ENCODE results near the gene CMTM5. TPM values are rescaled to one million over a fixed set of nuclear protein-coding genes. Genes with fewer than 3 reads are reported as not detected.
"Not testable (repeated sequence)": the region's sequence is repeated elsewhere in the genome, so short reads cannot be mapped to it uniquely, and the experiment has no call there.

The CMTM5 gene
- polyA plus RNA-seq, 1 of the 3 experiments (the other 2 are of a cell fraction) = 0.13 TPM

DNA sequence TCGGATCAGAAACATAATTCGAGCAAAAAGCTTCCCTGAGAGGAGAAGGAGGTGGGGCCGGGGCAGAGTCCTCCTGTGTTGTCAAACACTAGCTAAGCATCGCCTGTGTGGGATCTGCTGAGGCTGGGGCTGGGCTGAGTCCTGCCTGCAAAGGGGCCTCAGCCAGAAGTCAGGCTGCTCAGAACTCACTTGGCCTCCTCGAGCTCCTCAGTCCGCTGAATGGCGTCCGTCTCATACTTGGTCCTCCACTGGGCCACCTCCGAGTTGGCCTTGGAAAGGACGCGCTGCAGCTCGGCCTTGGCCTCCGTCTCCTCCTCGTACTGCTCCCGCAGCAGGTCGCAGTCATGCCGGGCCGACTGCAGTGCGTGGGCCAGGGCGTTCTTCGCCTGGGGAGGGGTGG, 41.2 kb downstream of the CMTM5 start:
- Histone ChIP-seq H3K27me3 (ENCODE audit: insufficient read depth) (peaks cover 10% of the 10 kb centered on the region), H3K9ac (no peak overlapping the region), H3K4me1 (ENCODE audit: control insufficient read depth in 1 of 2, insufficient read depth in 2 of 2, low read depth in 1 of 2, low read length in 1 of 2) (no peaks in the 10 kb centered on the region), H2AFZ (ENCODE audit: low read depth) (no peak overlapping the region), H3K4me2 (no peak overlapping the region), H3K79me2 (ENCODE audit: insufficient read depth) (no peaks in the 10 kb centered on the region), H3K36me3 (replicated peaks in 1 of 2; ENCODE audit: control insufficient read depth in 1 of 2, insufficient read depth in 2 of 2, low read length in 1 of 2) (no peaks in the 10 kb centered on the region), H4K20me1 (ENCODE audit: insufficient read depth) (no peaks in the 10 kb centered on the region), H3F3A (replicated peaks; ENCODE audit: insufficient read depth) (no peaks in the 10 kb centered on the region), H3K27ac (ENCODE audit: low read depth in 2 of 2, low read length in 1 of 2) (no peak overlapping the region), H3K9me2 (no peaks in the 10 kb centered on the region), H3K4me3 (ENCODE audit: low read depth in 2 of 2, low read length in 1 of 2) (no peak overlapping the region), H3K9me3 (no peaks in the 10 kb centered on the region)
- DNase-seq = no peak
- ChIA-PET CTCF (interaction anchor here (1.0 kb wide), 1 partner anchor 39 kb away, joined by 3 read pairs; no protein-coding TSS in a partner anchor), POLR2A (no interaction called here)
- TF ChIP-seq TAF1 (IDR thresholded peaks at IDR 0.05; ENCODE audit: borderline replicate concordance, low read depth, low read length) (no peak), EZH2phosphoT487 (IDR thresholded peaks at IDR 0.05; ENCODE audit: borderline replicate concordance, low read depth) (no peak)
- TF ChIP-seq, protein P1, sequence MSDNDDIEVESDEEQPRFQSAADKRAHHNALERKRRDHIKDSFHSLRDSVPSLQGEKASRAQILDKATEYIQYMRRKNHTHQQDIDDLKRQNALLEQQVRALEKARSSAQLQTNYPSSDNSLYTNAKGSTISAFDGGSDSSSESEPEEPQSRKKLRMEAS (IDR thresholded peaks at IDR 0.05; ENCODE audit: low read depth) = no peak
- TF ChIP-seq, protein P2, sequence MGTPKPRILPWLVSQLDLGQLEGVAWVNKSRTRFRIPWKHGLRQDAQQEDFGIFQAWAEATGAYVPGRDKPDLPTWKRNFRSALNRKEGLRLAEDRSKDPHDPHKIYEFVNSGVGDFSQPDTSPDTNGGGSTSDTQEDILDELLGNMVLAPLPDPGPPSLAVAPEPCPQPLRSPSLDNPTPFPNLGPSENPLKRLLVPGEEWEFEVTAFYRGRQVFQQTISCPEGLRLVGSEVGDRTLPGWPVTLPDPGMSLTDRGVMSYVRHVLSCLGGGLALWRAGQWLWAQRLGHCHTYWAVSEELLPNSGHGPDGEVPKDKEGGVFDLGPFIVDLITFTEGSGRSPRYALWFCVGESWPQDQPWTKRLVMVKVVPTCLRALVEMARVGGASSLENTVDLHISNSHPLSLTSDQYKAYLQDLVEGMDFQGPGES (IDR thresholded peaks at IDR 0.05; ENCODE audit: low read depth, low read length) = no peak
- TF ChIP-seq, protein P3, sequence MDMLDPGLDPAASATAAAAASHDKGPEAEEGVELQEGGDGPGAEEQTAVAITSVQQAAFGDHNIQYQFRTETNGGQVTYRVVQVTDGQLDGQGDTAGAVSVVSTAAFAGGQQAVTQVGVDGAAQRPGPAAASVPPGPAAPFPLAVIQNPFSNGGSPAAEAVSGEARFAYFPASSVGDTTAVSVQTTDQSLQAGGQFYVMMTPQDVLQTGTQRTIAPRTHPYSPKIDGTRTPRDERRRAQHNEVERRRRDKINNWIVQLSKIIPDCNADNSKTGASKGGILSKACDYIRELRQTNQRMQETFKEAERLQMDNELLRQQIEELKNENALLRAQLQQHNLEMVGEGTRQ (IDR thresholded peaks at IDR 0.05; ENCODE audit: borderline replicate concordance, low read depth, low read length) = no peak
- 71% methylated on average over 21 of the region's 21 CpGs for WGBS (ENCODE audit: low lambda C conversion rate)

DNA sequence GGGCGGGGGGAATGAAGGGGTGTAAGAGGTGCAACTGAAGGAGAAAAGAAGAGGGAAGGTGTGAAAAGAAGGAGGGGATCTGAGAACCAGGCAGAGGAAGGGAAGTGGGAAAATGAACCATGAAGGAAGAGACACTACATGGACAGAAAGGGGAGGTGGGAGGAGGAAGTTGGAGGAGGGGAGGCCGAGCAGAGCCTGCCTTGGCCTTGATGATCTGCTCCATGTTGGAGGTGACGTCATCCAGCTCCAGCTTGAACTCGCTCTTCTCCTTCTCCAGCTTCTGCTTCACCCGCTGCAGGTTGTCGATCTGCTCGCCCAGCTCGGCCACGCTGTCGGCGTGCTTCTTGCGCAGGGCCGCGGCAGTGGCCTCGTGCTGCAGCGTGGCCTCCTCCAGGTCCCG, 42.8 kb downstream of the CMTM5 start:
- H3K79me2 ChIP-seq (ENCODE audit: insufficient read depth); H3K9me2 ChIP-seq; POLR2A ChIA-PET; H2AFZ ChIP-seq (ENCODE audit: low read depth); H4K20me1 ChIP-seq (ENCODE audit: insufficient read depth); DNase-seq; H3K9me3 ChIP-seq; H3K9ac ChIP-seq; H3K4me2 ChIP-seq; H3K27ac ChIP-seq (ENCODE audit: low read depth in 2 of 2, low read length in 1 of 2); H3K4me1 ChIP-seq (ENCODE audit: control insufficient read depth in 1 of 2, insufficient read depth in 2 of 2, low read depth in 1 of 2, low read length in 1 of 2); H3F3A ChIP-seq (replicated peaks; ENCODE audit: insufficient read depth); H3K36me3 ChIP-seq (replicated peaks in 1 of 2; ENCODE audit: control insufficient read depth in 1 of 2, insufficient read depth in 2 of 2, low read length in 1 of 2); H3K4me3 ChIP-seq (ENCODE audit: low read depth in 2 of 2, low read length in 1 of 2): not testable (repeated sequence)
- peaks cover 10% of the 10 kb centered on the region for H3K27me3 ChIP-seq (ENCODE audit: insufficient read depth)
- CTCF ChIA-PET = interaction anchor here (1.5 kb wide), 1 partner anchor 39 kb away, joined by 3 read pairs; no protein-coding TSS in a partner anchor
- 19% methylated on average over 3 of the region's 17 CpGs for WGBS (ENCODE audit: low lambda C conversion rate)

DNA sequence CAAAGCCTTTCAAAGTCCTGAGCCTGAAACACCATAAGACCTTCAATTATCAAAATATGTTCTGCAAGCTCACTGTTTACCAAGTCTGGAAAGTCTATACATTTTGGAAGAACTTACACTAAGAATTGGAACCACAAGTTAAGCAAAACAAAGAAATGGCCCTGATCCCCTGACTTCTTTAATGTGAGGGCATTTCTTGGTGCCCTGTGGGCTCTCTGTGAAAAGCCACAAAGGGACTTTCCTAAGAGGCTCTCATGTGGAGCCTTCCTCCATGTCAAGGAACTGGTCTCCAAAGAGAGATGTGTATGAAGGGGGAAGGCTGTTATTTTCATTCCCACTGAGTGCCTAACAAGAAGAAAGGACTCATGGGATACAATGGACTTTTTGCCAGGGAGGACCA, 44.7 kb downstream of the CMTM5 start:
- Histone ChIP-seq H3K27me3 (ENCODE audit: insufficient read depth) (peaks cover 16% of the 10 kb centered on the region), H3K36me3 (replicated peaks in 1 of 2; ENCODE audit: control insufficient read depth in 1 of 2, insufficient read depth in 2 of 2, low read length in 1 of 2) (no peaks in the 10 kb centered on the region), H3F3A (replicated peaks; ENCODE audit: insufficient read depth) (no peaks in the 10 kb centered on the region), H3K4me2 (no peak overlapping the region), H3K4me3 (ENCODE audit: low read depth in 2 of 2, low read length in 1 of 2) (no peak overlapping the region), H3K27ac (ENCODE audit: low read depth in 2 of 2, low read length in 1 of 2) (no peak overlapping the region), H3K9ac (no peak overlapping the region), H3K9me3 (no peaks in the 10 kb centered on the region), H3K79me2 (ENCODE audit: insufficient read depth) (no peaks in the 10 kb centered on the region), H4K20me1 (ENCODE audit: insufficient read depth) (no peaks in the 10 kb centered on the region), H3K9me2 (no peaks in the 10 kb centered on the region), H3K4me1 (ENCODE audit: control insufficient read depth in 1 of 2, insufficient read depth in 2 of 2, low read depth in 1 of 2, low read length in 1 of 2) (no peaks in the 10 kb centered on the region), H2AFZ (ENCODE audit: low read depth) (no peak overlapping the region)
- DNase-seq = no peak
- ChIA-PET CTCF (no interaction called here), POLR2A (no interaction called here)
- TF ChIP-seq FOSL2 (IDR thresholded peaks at IDR 0.05; ENCODE audit: borderline replicate concordance, low read depth) (no peak), JUND (IDR thresholded peaks at IDR 0.05) (no peak), MXI1 (IDR thresholded peaks at IDR 0.05; ENCODE audit: low read depth, low read length) (no peak), EZH2phosphoT487 (IDR thresholded peaks at IDR 0.05; ENCODE audit: borderline replicate concordance, low read depth) (no peak), CHD2 (IDR thresholded peaks at IDR 0.05; ENCODE audit: low read length, partially characterized antibody) (no peak), TEAD4 (IDR thresholded peaks at IDR 0.05; ENCODE audit: borderline replicate concordance, insufficient read depth) (no peak), RFX5 (IDR thresholded peaks at IDR 0.05; ENCODE audit: low read length) (no peak)
- TF ChIP-seq, protein P4, sequence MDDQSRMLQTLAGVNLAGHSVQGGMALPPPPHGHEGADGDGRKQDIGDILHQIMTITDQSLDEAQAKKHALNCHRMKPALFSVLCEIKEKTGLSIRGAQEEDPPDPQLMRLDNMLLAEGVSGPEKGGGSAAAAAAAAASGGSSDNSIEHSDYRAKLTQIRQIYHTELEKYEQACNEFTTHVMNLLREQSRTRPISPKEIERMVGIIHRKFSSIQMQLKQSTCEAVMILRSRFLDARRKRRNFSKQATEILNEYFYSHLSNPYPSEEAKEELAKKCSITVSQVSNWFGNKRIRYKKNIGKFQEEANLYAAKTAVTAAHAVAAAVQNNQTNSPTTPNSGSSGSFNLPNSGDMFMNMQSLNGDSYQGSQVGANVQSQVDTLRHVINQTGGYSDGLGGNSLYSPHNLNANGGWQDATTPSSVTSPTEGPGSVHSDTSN (IDR thresholded peaks at IDR 0.05) = no peak
- TF ChIP-seq, protein P2 (IDR thresholded peaks at IDR 0.05; ENCODE audit: low read depth, low read length) = no peak
- TF ChIP-seq, protein P5, sequence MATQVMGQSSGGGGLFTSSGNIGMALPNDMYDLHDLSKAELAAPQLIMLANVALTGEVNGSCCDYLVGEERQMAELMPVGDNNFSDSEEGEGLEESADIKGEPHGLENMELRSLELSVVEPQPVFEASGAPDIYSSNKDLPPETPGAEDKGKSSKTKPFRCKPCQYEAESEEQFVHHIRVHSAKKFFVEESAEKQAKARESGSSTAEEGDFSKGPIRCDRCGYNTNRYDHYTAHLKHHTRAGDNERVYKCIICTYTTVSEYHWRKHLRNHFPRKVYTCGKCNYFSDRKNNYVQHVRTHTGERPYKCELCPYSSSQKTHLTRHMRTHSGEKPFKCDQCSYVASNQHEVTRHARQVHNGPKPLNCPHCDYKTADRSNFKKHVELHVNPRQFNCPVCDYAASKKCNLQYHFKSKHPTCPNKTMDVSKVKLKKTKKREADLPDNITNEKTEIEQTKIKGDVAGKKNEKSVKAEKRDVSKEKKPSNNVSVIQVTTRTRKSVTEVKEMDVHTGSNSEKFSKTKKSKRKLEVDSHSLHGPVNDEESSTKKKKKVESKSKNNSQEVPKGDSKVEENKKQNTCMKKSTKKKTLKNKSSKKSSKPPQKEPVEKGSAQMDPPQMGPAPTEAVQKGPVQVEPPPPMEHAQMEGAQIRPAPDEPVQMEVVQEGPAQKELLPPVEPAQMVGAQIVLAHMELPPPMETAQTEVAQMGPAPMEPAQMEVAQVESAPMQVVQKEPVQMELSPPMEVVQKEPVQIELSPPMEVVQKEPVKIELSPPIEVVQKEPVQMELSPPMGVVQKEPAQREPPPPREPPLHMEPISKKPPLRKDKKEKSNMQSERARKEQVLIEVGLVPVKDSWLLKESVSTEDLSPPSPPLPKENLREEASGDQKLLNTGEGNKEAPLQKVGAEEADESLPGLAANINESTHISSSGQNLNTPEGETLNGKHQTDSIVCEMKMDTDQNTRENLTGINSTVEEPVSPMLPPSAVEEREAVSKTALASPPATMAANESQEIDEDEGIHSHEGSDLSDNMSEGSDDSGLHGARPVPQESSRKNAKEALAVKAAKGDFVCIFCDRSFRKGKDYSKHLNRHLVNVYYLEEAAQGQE (IDR thresholded peaks at IDR 0.05; ENCODE audit: low read depth, low read length) = no peak
